Upper lobe of left lung (tissue), 6 donors: ENCODE results near the gene PRCC. TPM values are rescaled to one million over a fixed set of nuclear protein-coding genes. Genes with fewer than 3 reads are reported as not detected.
A peak's percentile ranks its signal among the peaks of the same experiment; 100 is the strongest.

ENCODE experiments used
- ATAC-seq, 2 donors: fragments of 200-7000 bp; cut with Tn5 transposase; one replicate each; pipeline ENCODE4 v1.9.1; 2022; ENCODE audit warnings: mild to moderate bottlenecking in 2 of 2, moderate library complexity in 2 of 2; ENCODE audit not compliant: low FRiP score in 2 of 2
- DNase-seq, 2 donors: peaks; one replicate each; pipeline ENCODE4 v3.0.0-alpha.2; 2019 to 2020
- H3K27ac ChIP-seq, 4 donors: fragments of 200-600 bp; sonication (generic); one replicate each; pipeline ENCODE4 v1.5.1; 2016 to 2019
- H3K27me3 ChIP-seq, 4 donors: fragments of 200-600 bp; sonication (generic); one replicate each; pipeline ENCODE4 v1.5.1; 2017 to 2019
- H3K36me3 ChIP-seq, 4 donors: fragments of 200-600 bp; sonication (generic); one replicate each; pipeline ENCODE4 v1.5.1; 2016 to 2019
- H3K4me1 ChIP-seq, 4 donors: fragments of 200-600 bp; sonication (generic); one replicate each; pipeline ENCODE4 v1.5.1; 2018 to 2019
- H3K4me3 ChIP-seq, 4 donors: fragments of 200-600 bp; sonication (generic); one replicate each; pipeline ENCODE4 v1.5.1; 2017 to 2019; ENCODE audit warnings: mild to moderate bottlenecking in 2 of 4, moderate library complexity in 1 of 4
- H3K9me3 ChIP-seq, 4 donors: fragments of 200-600 bp; sonication (generic); one replicate each; pipeline ENCODE4 v1.5.1; 2018 to 2019
- EP300 ChIP-seq, 4 donors: sonication (generic); formaldehyde crosslinking; IDR thresholded peaks; one replicate each; pipeline ENCODE4 v1.5.1; 2017; ENCODE audit warnings: antibody characterized with exemption in 4 of 4, control low read depth in 2 of 4
- POLR2A ChIP-seq, 4 donors: fragments of 450-650 bp; IDR thresholded peaks; one replicate each; pipeline ENCODE4 v1.5.1; 2016 to 2017; ENCODE audit warnings: antibody characterized with exemption in 4 of 4, mild to moderate bottlenecking in 2 of 4
- POLR2AphosphoS5 ChIP-seq, 2 donors: sonication (generic); formaldehyde crosslinking; IDR thresholded peaks; one replicate each; pipeline ENCODE4 v1.5.1; 2017; ENCODE audit warnings: antibody characterized with exemption in 2 of 2
- WGBS, 2 donors: methylation state at CpG; one replicate each; pipeline ENCODE4 v1.1.5; 2017 to 2018; 5-methylcytosine and 5-hydroxymethylcytosine counted together
- total RNA-seq, 6 donors: library from RNA; depleted of rRNA in 4 of 6; stranded (reverse); fragments of >200 nt in 4 of 6; gene quantifications; one replicate each; pipeline versions ENCODE4 v1.1.0 to v1.2.1, GENCODE V29; 2016 to 2021
- TF ChIP-seq, protein P1 (sequence below), 6 experiments: fragments of 450-650 bp in 4 of 6; fragments of 200-600 bp in 2 of 6; sonication (generic) in 2 of 6; IDR thresholded peaks; one replicate each; pipeline ENCODE4 v1.5.1; 2016 to 2019; ENCODE audit warnings: antibody characterized with exemption in 6 of 6
- donor health status: DM: no; HTN: no; CAD: no; lungs with moderate emphysema.
- donor health status: DM: no; HTN: yes; CAD: no; lungs with severe emphysema.

The PRCC gene
- total RNA-seq, 6 donors from 2014 or later: 36.5 to 52.4 (median 40.8) TPM

DNA sequence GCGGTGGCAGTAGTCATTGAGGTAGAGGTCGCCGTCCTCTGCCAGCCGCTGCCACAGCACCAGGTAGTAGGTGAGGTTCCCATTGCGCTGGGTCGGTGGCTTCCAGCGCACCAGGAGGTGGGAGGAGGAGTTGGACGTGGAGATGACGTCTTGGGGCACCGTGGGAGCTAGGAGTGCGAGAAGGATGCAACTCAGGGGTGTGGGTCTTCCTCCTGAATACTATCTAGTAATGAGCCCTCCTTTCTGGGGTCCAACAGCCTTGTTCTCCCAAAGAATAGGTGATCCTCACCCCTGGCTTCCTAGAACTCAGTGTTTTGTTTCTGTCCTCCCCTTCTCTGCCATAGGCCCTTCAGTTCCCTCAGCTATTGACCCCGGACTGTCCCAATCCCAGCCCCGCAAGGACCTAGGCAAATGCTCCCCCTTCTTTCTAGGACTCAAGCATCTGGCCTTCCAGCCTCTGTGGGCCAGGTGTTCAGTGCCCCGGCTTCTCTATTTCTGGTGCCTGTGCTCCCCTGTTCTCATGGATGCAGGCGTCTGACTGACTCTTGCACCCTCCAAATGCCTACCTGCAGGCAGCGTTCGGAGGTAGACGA lies 78.7 kb downstream of the PRCC start:
- H3K27me3 ChIP-seq: peaks cover 0 to 33% (median 14%) of the 10 kb centered on the region in 4 donors
- no peak for ATAC-seq
- no peaks in the 10 kb centered on the region for H3K36me3 ChIP-seq
- TF ChIP-seq, protein P1, sequence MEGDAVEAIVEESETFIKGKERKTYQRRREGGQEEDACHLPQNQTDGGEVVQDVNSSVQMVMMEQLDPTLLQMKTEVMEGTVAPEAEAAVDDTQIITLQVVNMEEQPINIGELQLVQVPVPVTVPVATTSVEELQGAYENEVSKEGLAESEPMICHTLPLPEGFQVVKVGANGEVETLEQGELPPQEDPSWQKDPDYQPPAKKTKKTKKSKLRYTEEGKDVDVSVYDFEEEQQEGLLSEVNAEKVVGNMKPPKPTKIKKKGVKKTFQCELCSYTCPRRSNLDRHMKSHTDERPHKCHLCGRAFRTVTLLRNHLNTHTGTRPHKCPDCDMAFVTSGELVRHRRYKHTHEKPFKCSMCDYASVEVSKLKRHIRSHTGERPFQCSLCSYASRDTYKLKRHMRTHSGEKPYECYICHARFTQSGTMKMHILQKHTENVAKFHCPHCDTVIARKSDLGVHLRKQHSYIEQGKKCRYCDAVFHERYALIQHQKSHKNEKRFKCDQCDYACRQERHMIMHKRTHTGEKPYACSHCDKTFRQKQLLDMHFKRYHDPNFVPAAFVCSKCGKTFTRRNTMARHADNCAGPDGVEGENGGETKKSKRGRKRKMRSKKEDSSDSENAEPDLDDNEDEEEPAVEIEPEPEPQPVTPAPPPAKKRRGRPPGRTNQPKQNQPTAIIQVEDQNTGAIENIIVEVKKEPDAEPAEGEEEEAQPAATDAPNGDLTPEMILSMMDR (IDR thresholded peaks at IDR 0.05): no peak
- no peak for TF ChIP-seq EP300 (IDR thresholded peaks at IDR 0.05)
- no peak overlapping the region for H3K27ac ChIP-seq
- H3K4me1 ChIP-seq: peaks cover 7 to 21% (median 12%) of the 10 kb centered on the region in 4 donors
- H3K4me3 ChIP-seq: no peak overlapping the region
- no peaks in the 10 kb centered on the region for H3K9me3 ChIP-seq
- DNase-seq: no peak
- 49 to 51% methylated on average over 11 to 18 of the region's 18 CpGs for WGBS, 2 donors

DNA sequence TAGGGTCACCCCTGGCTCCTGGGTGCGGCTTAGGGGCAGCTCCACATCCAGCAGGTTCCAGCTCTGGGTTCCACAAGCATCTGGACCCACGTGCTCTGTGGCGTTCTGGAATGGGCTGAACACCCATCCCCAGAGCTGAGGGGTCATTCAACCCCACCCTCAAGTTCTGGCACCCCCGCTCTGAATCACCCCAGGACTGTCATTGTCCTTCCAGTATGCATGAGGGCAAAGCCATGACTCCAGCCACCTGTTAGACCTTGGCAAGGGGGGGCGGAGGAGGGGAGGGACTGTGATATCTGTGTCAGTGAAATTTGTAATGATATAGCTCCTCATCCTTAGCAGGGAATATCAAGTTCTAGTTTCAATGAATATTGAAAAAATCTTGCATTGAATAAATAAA lies 79.3 kb downstream of the PRCC start:
- H3K4me3 ChIP-seq: no peak overlapping the region
- WGBS, 2 donors: 83 to 100% methylated on average over 1 to 5 of the region's 5 CpGs
- peaks cover 7 to 21% (median 12%) of the 10 kb centered on the region in 4 donors for H3K4me1 ChIP-seq
- H3K9me3 ChIP-seq: no peaks in the 10 kb centered on the region
- H3K36me3 ChIP-seq: no peaks in the 10 kb centered on the region
- DNase-seq (no peak), ATAC-seq (no peak)
- no peak for TF ChIP-seq POLR2AphosphoS5 (IDR thresholded peaks at IDR 0.05)
- TF ChIP-seq, protein P1 (IDR thresholded peaks at IDR 0.05): no peak
- no peak for TF ChIP-seq POLR2A (IDR thresholded peaks at IDR 0.05)
- TF ChIP-seq EP300 (IDR thresholded peaks at IDR 0.05): no peak
- H3K27ac ChIP-seq: no peak overlapping the region
- peaks cover 0 to 33% (median 14%) of the 10 kb centered on the region in 4 donors for H3K27me3 ChIP-seq

DNA sequence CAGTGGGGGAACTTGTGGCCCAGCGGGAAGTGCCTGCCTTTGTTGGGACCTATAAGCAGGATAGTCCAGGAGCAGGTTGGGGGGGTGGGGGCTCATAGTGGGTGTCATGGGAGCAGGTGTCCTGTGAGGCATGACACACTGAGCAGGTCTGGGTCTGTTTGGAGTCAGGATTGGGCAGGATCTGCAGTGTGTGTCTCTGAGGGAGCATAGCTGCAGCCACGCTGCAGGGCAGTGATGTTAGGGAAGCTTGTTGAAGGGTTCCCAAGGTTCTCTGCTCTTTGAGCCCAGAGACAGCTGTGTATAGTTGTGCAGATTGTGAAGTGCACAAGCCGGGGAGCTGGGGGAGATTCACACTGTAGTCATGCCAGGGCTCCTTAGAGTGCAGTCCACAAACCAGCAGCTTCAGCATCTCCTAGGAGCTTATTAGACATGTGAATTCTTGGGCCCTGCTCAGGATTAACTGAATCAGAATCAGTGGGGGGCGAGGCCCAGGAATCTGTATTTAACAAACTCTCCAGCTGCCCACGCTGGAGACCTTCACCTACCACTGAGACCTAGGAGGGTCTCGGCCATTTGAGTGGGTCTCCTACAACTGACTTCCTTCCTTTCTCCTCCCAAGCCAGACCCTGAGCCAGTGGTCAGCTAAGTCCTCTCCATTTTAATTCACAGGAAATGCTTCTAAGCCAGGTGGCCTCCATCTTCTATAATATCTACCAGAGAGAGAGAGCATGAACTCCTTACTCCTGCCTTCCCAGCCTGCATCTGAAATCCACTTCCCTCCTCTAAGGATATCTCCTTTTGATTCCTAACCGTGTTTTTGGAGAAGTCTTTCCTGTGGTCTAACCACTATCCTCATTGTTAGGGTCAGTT lies 80.5 kb downstream of the PRCC start:
- TF ChIP-seq EP300 (IDR thresholded peaks at IDR 0.05) (no peak), POLR2AphosphoS5 (IDR thresholded peaks at IDR 0.05) (no peak), POLR2A (IDR thresholded peaks at IDR 0.05) (no peak)
- TF ChIP-seq, protein P1 (IDR thresholded peaks at IDR 0.05): no peak
- H3K36me3 ChIP-seq: no peaks in the 10 kb centered on the region
- no peak for DNase-seq
- ATAC-seq: no peak
- no peak overlapping the region for H3K4me3 ChIP-seq
- H3K9me3 ChIP-seq: no peaks in the 10 kb centered on the region
- H3K4me1 ChIP-seq: peaks cover 7 to 21% (median 12%) of the 10 kb centered on the region in 4 donors
- WGBS, 2 donors: 69 to 70% methylated on average over 5 to 7 of the region's 7 CpGs
- no peak overlapping the region for H3K27ac ChIP-seq
- H3K27me3 ChIP-seq: peaks cover 0 to 33% (median 14%) of the 10 kb centered on the region in 4 donors

DNA sequence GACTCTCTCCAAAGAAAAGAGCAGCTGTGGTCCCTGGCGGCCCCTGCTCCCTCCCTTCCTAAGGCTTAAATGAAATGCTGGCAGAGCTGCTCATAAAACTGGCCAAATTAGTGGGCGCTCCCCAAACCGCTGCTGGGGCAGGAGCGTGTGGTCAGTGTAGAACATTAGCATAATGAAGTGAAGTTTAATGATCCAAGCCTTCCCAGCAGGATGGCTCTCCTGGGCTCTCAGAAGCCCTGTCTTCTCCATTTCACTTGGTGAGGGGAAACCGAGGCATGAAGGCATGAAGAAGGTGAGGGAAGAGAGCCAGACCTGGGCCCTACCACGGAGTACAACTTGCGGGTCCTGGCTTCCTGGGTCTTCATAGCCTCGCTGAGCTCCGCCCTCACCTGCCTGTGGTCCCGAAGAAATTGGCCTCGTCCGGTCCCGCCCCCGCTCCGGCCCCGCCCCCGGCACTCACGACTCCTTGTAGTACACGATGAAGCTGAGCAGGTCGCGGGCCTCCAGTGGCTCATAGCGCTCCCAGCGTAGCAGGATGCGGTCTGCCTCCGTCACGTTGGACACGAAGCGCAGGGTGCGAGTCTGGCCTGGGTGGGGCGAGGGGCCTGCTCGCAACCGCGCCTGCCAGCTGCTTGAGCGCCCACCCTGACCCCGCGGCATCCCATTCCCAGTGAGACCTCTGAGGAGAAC lies 81.3 kb downstream of the PRCC start:
- Histone ChIP-seq H3K27me3 (peaks cover 0 to 27% (median 14%) of the 10 kb centered on the region in 4 donors), H3K9me3 (no peaks in the 10 kb centered on the region)
- ATAC-seq: no peak

More for the DNA sequence above, 81.3 kb downstream of the PRCC start:
- H3K27ac ChIP-seq: no peak overlapping the region
- TF ChIP-seq EP300 (IDR thresholded peaks at IDR 0.05) (no peak), POLR2A (IDR thresholded peaks at IDR 0.05) (no peak), POLR2AphosphoS5 (IDR thresholded peaks at IDR 0.05) (no peak)
- TF ChIP-seq, protein P1 (IDR thresholded peaks at IDR 0.05): no peak
- no peaks in the 10 kb centered on the region for H3K36me3 ChIP-seq
- 12 to 24% methylated on average over 7 to 27 of the region's 36 CpGs for WGBS, 2 donors
- no peak overlapping the region for H3K4me3 ChIP-seq
- H3K4me1 ChIP-seq: peaks cover 7 to 21% (median 12%) of the 10 kb centered on the region in 4 donors
- DNase-seq: peak; percentile 67 to 92
